ENCODE measurements around the gene STK26.

The STK26 gene

DNA sequence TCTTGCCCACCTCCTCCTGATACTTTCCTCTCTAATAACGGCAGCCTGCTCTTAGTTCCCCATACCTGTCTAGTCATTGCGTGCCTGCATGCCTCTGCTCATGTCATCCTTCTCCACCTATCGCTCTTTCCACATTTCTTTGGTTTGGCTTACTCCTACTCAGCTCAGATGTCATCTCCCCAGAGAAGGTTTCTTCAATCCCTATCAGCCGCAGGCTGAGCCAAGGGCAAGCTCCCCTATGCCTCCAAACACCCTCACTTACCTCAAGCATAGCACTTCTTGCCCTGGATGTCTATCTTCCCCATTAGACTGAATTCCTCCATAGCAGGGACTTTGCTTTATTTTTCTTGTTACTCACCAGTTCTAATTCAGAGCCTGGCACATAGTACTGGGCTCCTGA lies 78.1 kb downstream of the STK26 start:
- DNase-seq = no peak

DNA sequence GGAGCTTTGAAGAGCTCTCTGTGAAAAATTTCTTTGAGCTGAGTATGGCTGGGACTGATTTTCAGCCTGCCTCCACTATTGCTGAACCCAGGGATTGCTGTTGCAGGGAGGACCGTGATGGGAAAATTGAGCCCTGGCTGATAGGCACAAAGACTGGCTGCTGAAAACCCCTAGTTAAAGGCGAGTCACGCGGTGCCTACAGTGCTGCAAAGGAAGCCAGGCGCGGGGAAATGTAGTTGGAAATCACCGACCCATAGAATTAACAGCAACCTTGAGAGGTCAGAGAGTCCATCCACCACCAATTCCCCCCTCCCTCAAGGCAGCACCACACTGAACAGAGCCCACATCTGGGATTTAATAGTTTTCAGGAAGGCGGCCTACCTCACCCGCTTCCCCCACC lies 78.7 kb downstream of the STK26 start:
- no peak for DNase-seq

DNA sequence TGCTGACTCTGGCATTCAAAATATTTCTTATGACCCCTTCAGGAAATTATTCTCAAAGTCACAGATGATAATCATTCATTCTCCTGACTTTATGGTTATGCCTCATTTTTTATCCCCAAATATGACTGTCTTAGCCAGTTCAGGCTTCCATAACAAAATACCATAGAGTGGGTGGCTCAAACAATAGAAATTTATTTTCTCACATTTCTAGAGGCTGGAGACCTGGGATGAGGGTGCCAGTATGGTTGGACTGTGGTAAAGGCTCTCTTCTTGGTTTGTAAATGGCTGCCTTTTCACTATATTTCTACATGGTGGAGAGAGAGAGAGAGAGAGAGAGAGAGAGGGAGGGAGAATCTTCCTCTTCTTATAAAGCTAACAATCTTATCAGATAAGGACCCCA lies 84.2 kb downstream of the STK26 start:
- DNase-seq = no peak

DNA sequence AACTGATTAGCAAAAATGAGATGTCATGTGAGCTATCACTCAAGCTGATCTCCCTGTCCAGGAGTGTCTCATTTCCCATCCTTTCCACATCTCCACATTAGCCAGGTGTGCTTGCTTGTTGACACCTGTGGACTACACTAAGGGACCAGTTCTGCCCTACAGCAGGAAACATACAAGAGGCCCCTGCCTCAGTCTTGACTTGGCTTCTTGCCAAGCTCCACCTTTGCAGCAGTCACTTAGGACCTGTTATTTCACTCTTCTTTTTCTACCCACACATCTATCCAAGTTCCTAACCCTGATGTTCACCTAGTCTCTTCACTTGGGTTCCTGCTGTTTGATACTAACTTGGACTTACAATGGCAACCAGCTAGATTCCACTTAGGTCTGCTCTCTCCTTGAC lies 91.5 kb downstream of the STK26 start:
- no peak for DNase-seq

DNA sequence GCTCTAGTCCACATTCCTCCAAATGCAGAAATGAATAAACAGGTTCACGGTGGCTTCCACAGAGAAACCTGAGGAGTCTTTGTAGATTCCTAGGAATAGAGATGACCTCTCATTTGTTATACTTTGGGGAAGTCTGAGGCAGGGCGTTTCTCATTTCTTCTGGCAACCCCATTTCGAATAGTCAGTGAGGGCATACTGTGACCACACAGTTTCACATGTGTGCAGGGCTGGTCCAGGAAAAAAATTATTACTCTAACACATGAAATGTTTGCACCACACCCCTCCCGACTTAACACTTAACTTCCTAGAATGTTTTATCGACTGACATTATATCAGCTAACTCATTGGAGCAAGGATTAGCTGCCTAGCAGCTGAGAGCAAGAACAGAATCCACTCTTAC lies 92.7 kb downstream of the STK26 start:
- DNase-seq = no peak

DNA sequence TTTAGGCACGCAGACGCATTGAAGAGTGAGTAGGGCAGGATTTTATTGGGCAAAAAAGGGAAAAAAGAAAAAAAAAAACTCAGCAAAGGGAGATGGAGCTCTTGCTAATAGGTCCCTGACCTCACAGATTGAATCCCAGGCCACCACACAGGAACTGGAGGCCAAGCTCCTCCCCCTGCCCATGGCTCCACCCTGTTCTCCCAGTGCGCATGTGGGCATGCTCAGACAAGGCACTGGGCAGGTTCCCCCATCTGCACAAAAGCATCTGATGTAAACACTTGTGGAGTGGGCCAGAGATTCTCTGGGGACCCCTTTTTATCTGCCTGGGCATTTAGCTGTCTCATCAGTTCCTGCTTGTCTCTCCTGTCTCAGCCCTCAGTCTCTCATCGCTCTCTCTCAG lies 95.3 kb downstream of the STK26 start:
- no peak for DNase-seq

DNA sequence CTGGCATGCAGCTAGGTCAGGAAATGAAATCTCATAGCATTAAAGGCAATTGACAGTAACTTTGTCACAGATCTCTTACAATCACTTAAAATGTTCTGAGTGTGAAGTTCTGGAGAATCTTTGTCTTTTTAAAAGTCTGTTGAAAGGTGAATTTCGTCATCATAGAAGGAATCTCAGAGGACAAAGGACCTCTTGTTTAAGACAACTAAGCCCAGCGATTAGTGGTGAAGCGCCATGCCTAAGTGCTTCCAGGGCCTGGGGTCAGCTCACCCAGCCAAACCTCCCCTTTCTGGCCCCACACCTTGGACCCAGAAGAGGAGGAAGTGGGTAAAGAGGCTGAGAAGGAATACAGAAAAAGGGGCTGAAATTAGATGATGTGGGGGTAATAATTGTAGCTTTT lies 96.2 kb downstream of the STK26 start:
- DNase-seq = no peak

DNA sequence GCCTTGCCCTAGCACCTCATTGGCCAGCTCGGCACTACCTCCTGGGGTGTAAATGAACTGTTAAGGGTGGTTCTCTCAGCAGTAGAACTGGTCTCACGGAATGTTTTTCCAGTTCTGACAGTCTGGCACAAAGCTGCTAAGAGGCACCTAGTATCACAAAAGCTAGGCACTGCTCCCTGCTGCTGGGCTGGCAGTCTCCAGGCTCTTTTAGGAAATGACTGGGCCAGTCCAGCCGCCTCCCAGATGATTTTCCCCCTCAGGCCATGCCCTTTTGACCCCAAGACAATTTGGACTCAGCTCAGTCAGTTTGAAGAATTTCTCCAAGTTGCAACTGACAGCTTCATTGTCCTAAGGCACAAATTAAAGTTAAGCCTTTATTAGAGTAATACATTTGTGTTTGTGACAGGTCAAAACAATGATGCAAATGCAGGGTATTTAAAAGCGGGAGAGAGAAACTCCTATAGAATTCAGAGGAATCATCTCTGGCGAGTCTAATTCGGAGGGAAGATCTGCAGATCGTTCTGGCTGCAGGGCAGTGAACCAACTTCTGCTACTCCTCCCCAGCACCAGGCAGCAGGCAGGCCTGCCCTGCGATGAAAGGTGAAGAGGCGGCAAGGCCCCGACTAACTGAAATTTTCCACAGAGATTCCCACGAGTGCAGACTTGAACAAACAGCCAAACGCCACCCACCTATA lies 96.9 kb downstream of the STK26 start:
- no peak for DNase-seq

DNA sequence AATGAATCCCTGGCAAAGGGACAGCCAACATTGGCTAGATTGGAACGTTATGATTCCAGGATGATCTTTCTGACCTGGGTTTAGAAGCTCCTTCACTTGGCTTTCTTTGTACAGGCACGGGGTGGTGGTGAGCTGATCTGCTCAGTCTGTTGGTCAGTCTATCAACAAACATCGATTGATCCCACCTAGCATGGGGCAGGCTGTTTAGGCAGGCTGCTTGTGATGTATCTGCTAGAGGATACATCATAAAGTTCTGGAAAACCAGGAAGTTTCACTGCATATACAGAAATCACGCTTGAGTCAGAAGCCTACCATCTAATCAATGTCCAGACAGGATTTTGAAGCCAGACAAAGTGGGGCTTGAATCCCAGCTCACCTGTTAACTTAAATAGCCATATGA lies 97.8 kb downstream of the STK26 start:
- no peak for DNase-seq

Measured in activated CD4-positive, alpha-beta T cell treated with anti-CD3 and anti-CD28 coated beads, Interleukin-2, amount 50 U/mL, for 16 hours (primary cell).